HEK293T (cell line): ENCODE results near the gene BLOC1S3.

Source experiments
- CTCF ChIA-PET: fragments of 350-600 bp; formaldehyde crosslinking; extraction: SDS; loops from one replicate; lab custom pipeline; 2021; ENCODE audit warnings: antibody characterized with exemption, inconsistent platforms; lab: Yijun Ruan, JAX
- POLR2A ChIA-PET: fragments of 350-600 bp; formaldehyde crosslinking; extraction: SDS; loops from one replicate; lab custom pipeline; 2020; ENCODE audit warnings: antibody characterized with exemption, inconsistent platforms; lab: Yijun Ruan, JAX
- DNase-seq: peaks from one replicate; pipeline ENCODE4 v3.0.0; 2012; ENCODE audit warnings: mixed read lengths; ENCODE audit errors: extremely low spot score
- ARNT ChIP-seq: fragments of 450-650 bp; IDR thresholded peaks from 2 replicates; pipeline ENCODE4 v1.6.1; 2017; ENCODE audit warnings: mild to moderate bottlenecking
- BHLHE40 ChIP-seq: fragments of 450-650 bp; IDR thresholded peaks from 2 replicates; pipeline ENCODE4 v1.6.1; 2016; ENCODE audit warnings: mild to moderate bottlenecking, moderate library complexity, borderline replicate concordance
- CTBP1 ChIP-seq: fragments of 450-650 bp; IDR thresholded peaks from 2 replicates; pipeline ENCODE4 v1.6.1; 2016; ENCODE audit warnings: borderline replicate concordance
- ELF4 ChIP-seq: fragments of 450-650 bp; IDR thresholded peaks from 2 replicates; pipeline ENCODE4 v1.6.1; 2017; ENCODE audit warnings: antibody characterized with exemption
- FOXA1 ChIP-seq: fragments of 450-650 bp; IDR thresholded peaks from 2 replicates; pipeline ENCODE4 v1.6.1; 2016; ENCODE audit warnings: mild to moderate bottlenecking
- FOXK2 ChIP-seq: fragments of 450-650 bp; IDR thresholded peaks from 2 replicates; pipeline ENCODE4 v1.6.1; 2016; ENCODE audit warnings: mild to moderate bottlenecking
- FOXM1 ChIP-seq: fragments of 450-650 bp; IDR thresholded peaks from 2 replicates; pipeline ENCODE4 v1.6.1; 2017; ENCODE audit warnings: mild to moderate bottlenecking, borderline replicate concordance
- HDGF ChIP-seq: fragments of 450-650 bp; IDR thresholded peaks from 2 replicates; pipeline ENCODE4 v1.6.1; 2017; ENCODE audit warnings: antibody characterized with exemption, borderline replicate concordance
- L3MBTL2 ChIP-seq: fragments of 450-650 bp; conservative IDR thresholded peaks from 2 replicates; pipeline ENCODE4 v1.6.1; 2016; ENCODE audit warnings: mild to moderate bottlenecking
- LEF1 ChIP-seq: fragments of 450-650 bp; IDR thresholded peaks from 2 replicates; pipeline ENCODE4 v1.6.1; 2017; ENCODE audit warnings: mild to moderate bottlenecking, borderline replicate concordance
- NFRKB ChIP-seq: fragments of 450-650 bp; IDR thresholded peaks from 2 replicates; pipeline ENCODE4 v1.6.1; 2016; ENCODE audit warnings: mild to moderate bottlenecking, moderate library complexity
- PKNOX1 ChIP-seq: fragments of 450-650 bp; IDR thresholded peaks from 2 replicates; pipeline ENCODE4 v1.6.1; 2016
- SP1 ChIP-seq: fragments of 450-650 bp; IDR thresholded peaks from 2 replicates; pipeline ENCODE4 v1.6.1; 2017
- SUZ12 ChIP-seq: fragments of 450-650 bp; IDR thresholded peaks from 2 replicates; pipeline ENCODE4 v1.6.1; 2016; ENCODE audit warnings: mild to moderate bottlenecking
- TARDBP ChIP-seq: fragments of 450-650 bp; IDR thresholded peaks from 2 replicates; pipeline ENCODE4 v1.6.1; 2016
- ZNF384 ChIP-seq: fragments of 450-650 bp; IDR thresholded peaks from 2 replicates; pipeline ENCODE4 v1.6.1; 2016

Gene BLOC1S3

GRCh38 chr19:45160870-45161737 lies 17.5 kb upstream of the BLOC1S3 start, which contains the start of gene NKPD1:
NKPD1 (minus strand) TSS chr19:45160982; CDS start chr19:45160150, 832 bp downstream.
- CTCF ChIA-PET = no interaction called here

DNA sequence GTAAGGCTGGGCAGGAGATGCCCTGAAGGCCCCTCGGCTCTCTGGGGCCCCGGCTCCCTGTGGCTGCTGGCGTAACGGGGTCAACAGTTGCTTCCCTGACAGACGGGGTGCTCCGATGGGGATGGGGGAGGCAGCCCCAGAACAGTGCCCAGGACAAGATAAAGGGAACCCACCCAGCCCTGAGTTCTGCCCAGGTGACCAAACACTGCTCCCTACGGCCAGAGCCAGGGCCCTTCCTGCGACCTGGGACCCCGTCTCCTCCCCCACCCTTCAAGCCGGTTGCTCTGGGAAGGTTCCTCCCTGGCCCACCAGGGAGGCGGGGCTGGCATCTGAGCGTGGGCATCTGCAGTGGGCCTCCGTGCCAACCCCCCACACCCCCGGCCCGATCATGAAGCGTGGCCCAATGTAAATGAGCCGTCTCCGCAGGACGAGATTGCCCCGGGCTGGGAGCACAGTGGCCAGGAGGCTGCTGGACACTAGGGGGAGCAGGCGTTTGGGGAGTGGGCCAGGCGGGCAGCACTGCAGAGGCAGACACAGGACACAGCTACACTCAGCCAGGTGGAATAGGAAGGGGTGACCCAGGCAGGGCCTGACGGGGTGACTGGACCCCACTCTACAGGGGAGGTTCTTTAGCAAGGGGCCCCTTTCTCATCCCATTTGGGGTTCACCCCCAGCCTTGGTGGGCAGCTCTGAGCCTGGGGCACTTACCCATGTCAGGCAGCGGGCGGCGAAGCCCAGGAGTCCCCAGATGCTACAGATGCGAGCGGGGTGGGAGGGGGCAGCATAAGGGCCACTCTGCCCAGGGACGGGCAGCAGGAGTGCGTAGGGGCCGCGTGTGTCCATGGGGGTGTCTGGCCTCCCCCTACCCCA lies 16.6 kb upstream of the BLOC1S3 start:
- no peak for TF ChIP-seq ELF4
- TF ChIP-seq HDGF = no peak
- no peak for TF ChIP-seq ARNT
- TF ChIP-seq FOXA1 = no peak
- no peak for TF ChIP-seq SUZ12
- no peak for TF ChIP-seq CTBP1
- no peak for TF ChIP-seq LEF1
- peak; percentile 51 for DNase-seq

More at GRCh38 chr19:45160870-45161737, 17.5 kb upstream of the BLOC1S3 start, which contains the start of gene NKPD1:
- DNase-seq = no peak
- POLR2A ChIA-PET = no interaction called here
- TF ChIP-seq LEF1 = no peak
- no peak for TF ChIP-seq FOXM1
- TF ChIP-seq SUZ12 = no peak
- TF ChIP-seq ZNF384 = no peak
- no peak for TF ChIP-seq FOXK2

DNA sequence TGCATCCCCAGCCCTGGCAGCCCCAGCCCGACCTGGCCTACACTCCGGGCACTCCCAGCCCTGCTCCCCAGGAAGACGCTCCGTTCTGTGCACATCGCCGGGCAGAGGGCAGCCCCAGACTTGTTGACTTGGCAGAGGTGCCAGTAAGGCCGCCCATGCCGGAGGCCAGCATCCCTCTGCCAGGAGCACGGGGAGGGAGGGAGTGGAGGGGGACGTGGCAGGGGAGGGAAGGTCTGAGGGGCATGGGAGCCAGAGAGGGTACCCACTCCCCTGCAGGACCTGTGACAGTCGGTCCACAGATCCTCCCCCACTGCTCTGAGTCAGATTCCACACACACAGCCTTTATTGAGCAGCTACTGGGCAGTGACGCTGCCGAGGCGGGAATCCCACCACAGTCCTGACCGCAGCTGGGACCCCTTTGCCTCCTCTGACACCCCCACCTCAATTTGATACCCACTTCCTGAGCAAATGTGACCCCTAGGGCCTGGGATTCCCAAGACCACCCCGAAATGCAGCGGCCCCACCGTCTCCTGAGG lies 15.9 kb upstream of the BLOC1S3 start:
- ChIA-PET CTCF (interaction anchor here (1.0 kb wide), 1 partner anchor 25 kb away, joined by 3 read pairs; no protein-coding TSS in a partner anchor), POLR2A (no interaction called here)
- DNase-seq = no peak
- TF ChIP-seq ZNF384 (no peak), BHLHE40 (no peak), ARNT (no peak), HDGF (no peak), CTBP1 (no peak)

More for the DNA sequence above, 16.6 kb upstream of the BLOC1S3 start:
- CTCF ChIA-PET = interaction anchor here (1.0 kb wide), 1 partner anchor 26 kb away, joined by 3 read pairs; no protein-coding TSS in a partner anchor
- POLR2A ChIA-PET = no interaction called here

DNA sequence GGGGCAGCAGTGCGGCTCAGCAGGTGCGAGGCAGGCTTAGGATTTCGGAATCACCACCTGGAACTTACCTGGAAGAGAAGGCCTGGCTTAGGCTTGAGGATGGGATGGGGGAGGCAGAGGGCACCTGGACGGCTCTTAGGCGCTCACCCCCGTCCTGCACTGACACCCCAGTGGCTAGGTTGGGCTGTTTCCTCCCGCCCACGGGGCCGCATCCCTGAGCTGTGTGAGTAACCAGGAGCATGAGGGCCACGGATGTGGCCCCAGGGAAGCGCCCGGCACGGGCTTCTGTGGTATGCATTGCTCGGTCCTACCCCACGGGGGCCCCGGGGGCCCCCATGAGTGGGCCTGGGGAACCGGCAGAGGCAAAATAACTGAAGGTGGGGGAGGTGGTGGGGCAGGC lies 15.4 kb upstream of the BLOC1S3 start:
- DNase-seq = no peak
- CTCF ChIA-PET = no interaction called here
- POLR2A ChIA-PET = no interaction called here

GRCh38 chr19:45163751-45164460 lies 14.7 kb upstream of the BLOC1S3 start:
- DNase-seq = no peak
- ChIA-PET POLR2A (interaction anchor here (1.7 kb wide), 1 partner anchor 16 kb away, joined by 8 read pairs; the partner anchor contains the start of gene BLOC1S3), CTCF (interaction anchor here (0.6 kb wide), 1 partner anchor 97 kb away, joined by 3 read pairs; no protein-coding TSS in a partner anchor)
- TF ChIP-seq SUZ12 = no peak
- TF ChIP-seq NFRKB = no peak
- no peak for TF ChIP-seq L3MBTL2
- TF ChIP-seq HDGF = no peak
- TF ChIP-seq FOXM1 = no peak
- no peak for TF ChIP-seq PKNOX1
- no peak for TF ChIP-seq CTBP1
- TF ChIP-seq ARNT = no peak
- TF ChIP-seq ELF4 = no peak
- TF ChIP-seq TARDBP = no peak
- TF ChIP-seq BHLHE40 = no peak
- TF ChIP-seq LEF1 = no peak
- no peak for TF ChIP-seq FOXK2
- no peak for TF ChIP-seq SP1
- TF ChIP-seq FOXA1 = no peak
- TF ChIP-seq ZNF384 = no peak

More for the DNA sequence above, 15.4 kb upstream of the BLOC1S3 start:
- TF ChIP-seq ZNF384 (no peak), SUZ12 (no peak)

DNA sequence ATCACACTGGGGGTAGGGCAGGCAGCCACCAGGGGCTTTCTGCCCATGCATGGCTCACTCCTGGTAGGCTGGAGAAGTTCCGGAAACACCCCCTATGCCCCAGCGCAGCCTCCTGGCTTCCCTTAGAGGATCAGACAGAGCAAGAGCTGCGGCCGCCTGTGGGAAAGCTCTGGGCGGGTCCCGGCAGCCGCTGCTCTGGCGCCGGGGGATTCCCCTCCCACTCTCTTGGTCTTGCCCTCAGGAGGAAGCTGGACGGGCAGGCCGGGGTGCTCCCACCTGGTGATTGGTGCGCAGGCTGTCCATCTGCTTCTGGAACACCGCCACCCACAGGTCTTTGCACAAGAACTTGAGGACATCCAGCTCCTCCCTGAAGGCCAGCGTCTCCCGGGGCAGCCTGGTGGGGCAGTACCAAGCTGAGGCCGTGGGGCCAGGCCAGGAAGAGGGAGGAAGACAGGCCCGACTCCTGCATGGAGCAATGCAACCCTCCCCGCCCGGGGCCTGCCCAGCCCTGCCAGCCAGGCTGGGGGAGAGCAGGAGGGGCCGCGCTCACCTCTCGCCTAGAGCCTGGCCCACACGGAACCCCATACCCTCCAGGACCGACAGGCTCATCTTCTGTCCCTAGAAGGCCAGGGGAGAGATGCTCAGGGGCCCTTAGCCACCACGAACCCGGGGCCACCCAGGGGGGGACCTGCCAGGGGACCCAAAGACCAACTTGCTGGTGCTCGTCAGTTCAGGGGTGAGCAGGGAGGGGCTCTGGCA lies 13.8 kb upstream of the BLOC1S3 start:
- ChIA-PET POLR2A (interaction anchor here (1.7 kb wide), 1 partner anchor 15 kb away, joined by 8 read pairs; the partner anchor contains the start of gene BLOC1S3), CTCF (interaction anchor here (0.6 kb wide), 1 partner anchor 96 kb away, joined by 3 read pairs; no protein-coding TSS in a partner anchor)
- no peak for DNase-seq

More for the DNA sequence above, 13.8 kb upstream of the BLOC1S3 start:
- TF ChIP-seq ARNT (no peak), HDGF (no peak), L3MBTL2 (no peak), SUZ12 (no peak), PKNOX1 (peak; percentile 22; the same call in 1 of the 2 replicates), BHLHE40 (no peak), FOXA1 (no peak)
